ENCODE data around the gene SH3GL3.

GRCh38 chr15:83604549-83604948 is 157.4 kb downstream of the SH3GL3 start:
- TF ChIP-seq CTCF (IDR thresholded peaks at IDR 0.05) (no peak), POLR2A (IDR thresholded peaks at IDR 0.05) (no peak)

Data from Peyer's patch (tissue), 4 donors.